Duodenal mucosa (tissue), 2 donors: ENCODE data around the gene SUSD6.

Experiments used
- H3K27ac ChIP-seq: one replicate; pipeline ENCODE4 v1.7.0; 2013; ENCODE audit warnings: low read depth, low read length
- H3K27me3 ChIP-seq, 2 donors: one replicate each; pipeline ENCODE4 v1.7.0; 2013; ENCODE audit warnings: low read length in 2 of 2, control low read depth in 1 of 2; ENCODE audit not compliant: insufficient read depth in 2 of 2, control insufficient read depth in 1 of 2
- H3K36me3 ChIP-seq, 2 donors: one replicate each; pipeline ENCODE4 v1.7.0; 2013; ENCODE audit warnings: low read length in 2 of 2, control low read depth in 1 of 2; ENCODE audit not compliant: insufficient read depth in 2 of 2, control insufficient read depth in 1 of 2
- H3K4me1 ChIP-seq, 2 donors: one replicate each; pipeline ENCODE4 v1.7.0; 2013; ENCODE audit warnings: low read length in 2 of 2, control low read depth in 1 of 2; ENCODE audit not compliant: insufficient read depth in 2 of 2, control insufficient read depth in 1 of 2
- H3K4me3 ChIP-seq, 2 donors: one replicate each; pipeline ENCODE4 v1.7.0; 2013; ENCODE audit warnings: low read length in 2 of 2, low read depth in 1 of 2
- H3K9ac ChIP-seq, 2 donors: one replicate each; pipeline ENCODE4 v1.7.0; 2013; ENCODE audit warnings: low read length in 2 of 2, low read depth in 1 of 2
- H3K9me3 ChIP-seq, 2 donors: one replicate each; pipeline ENCODE4 v1.7.0; 2013; ENCODE audit warnings: low read length in 2 of 2, control low read depth in 1 of 2; ENCODE audit not compliant: control insufficient read depth in 1 of 2

SUSD6 gene

GRCh38 chr14:69617796-69618195, 6.4 kb downstream of the SUSD6 start:
- peaks cover 78 to 84% of the 10 kb centered on the region in 2 donors for H3K4me1 ChIP-seq

GRCh38 chr14:69619012-69619411, 7.6 kb downstream of the SUSD6 start:
- no peaks in the 10 kb centered on the region for H3K9me3 ChIP-seq
- H3K4me1 ChIP-seq = peaks cover 67 to 77% of the 10 kb centered on the region in 2 donors
- no peaks in the 10 kb centered on the region for H3K36me3 ChIP-seq
- H3K27ac ChIP-seq = no peak overlapping the region
- H3K9ac ChIP-seq = no peak overlapping the region
- no peak overlapping the region for H3K4me3 ChIP-seq
- H3K27me3 ChIP-seq = no peaks in the 10 kb centered on the region

More at GRCh38 chr14:69617796-69618195, 6.4 kb downstream of the SUSD6 start:
- H3K9me3 ChIP-seq = no peaks in the 10 kb centered on the region
- H3K9ac ChIP-seq = no peak overlapping the region
- no peak overlapping the region for H3K4me3 ChIP-seq
- no peak overlapping the region for H3K27ac ChIP-seq
- H3K27me3 ChIP-seq = no peaks in the 10 kb centered on the region
- no peaks in the 10 kb centered on the region for H3K36me3 ChIP-seq

- Histone ChIP-seq H3K9ac (no peak overlapping the region), H3K9me3 (no peaks in the 10 kb centered on the region), H3K27ac (no peak overlapping the region), H3K27me3 (no peaks in the 10 kb centered on the region), H3K36me3 (no peaks in the 10 kb centered on the region), H3K4me3 (no peak overlapping the region), H3K4me1 (peaks cover 57 to 70% of the 10 kb centered on the region in 2 donors)
These were observed 8.8 kb downstream of the SUSD6 start for GRCh38 chr14:69620211-69620611.

- peaks cover 56 to 70% of the 10 kb centered on the region in 2 donors for H3K4me1 ChIP-seq
- H3K27ac ChIP-seq = no peak overlapping the region
- H3K36me3 ChIP-seq = no peaks in the 10 kb centered on the region
- no peaks in the 10 kb centered on the region for H3K27me3 ChIP-seq
- H3K9ac ChIP-seq = no peak overlapping the region
- no peak overlapping the region for H3K4me3 ChIP-seq
- no peaks in the 10 kb centered on the region for H3K9me3 ChIP-seq
These were observed 9.6 kb downstream of the SUSD6 start for GRCh38 chr14:69620981-69621380.

- Histone ChIP-seq H3K4me1 (peaks cover 29 to 43% of the 10 kb centered on the region in 2 donors), H3K9me3 (no peaks in the 10 kb centered on the region), H3K9ac (no peak overlapping the region), H3K27ac (no peak overlapping the region), H3K4me3 (no peak overlapping the region), H3K27me3 (no peaks in the 10 kb centered on the region), H3K36me3 (no peaks in the 10 kb centered on the region)
These were observed 12.7 kb downstream of the SUSD6 start for GRCh38 chr14:69624136-69624535.

- no peaks in the 10 kb centered on the region for H3K36me3 ChIP-seq
- no peak overlapping the region for H3K27ac ChIP-seq
- H3K9me3 ChIP-seq = no peaks in the 10 kb centered on the region
- peaks cover 36 to 47% of the 10 kb centered on the region in 2 donors for H3K4me1 ChIP-seq
- no peak overlapping the region for H3K4me3 ChIP-seq
- H3K9ac ChIP-seq = peak overlapping the region in 1 of 2 donors; percentile 5
- no peaks in the 10 kb centered on the region for H3K27me3 ChIP-seq
These were observed 14.1 kb downstream of the SUSD6 start for GRCh38 chr14:69625299-69626131.

- Histone ChIP-seq H3K4me1 (peaks cover 36 to 46% of the 10 kb centered on the region in 2 donors), H3K9ac (no peak overlapping the region), H3K27me3 (no peaks in the 10 kb centered on the region), H3K36me3 (no peaks in the 10 kb centered on the region), H3K9me3 (no peaks in the 10 kb centered on the region), H3K27ac (no peak overlapping the region), H3K4me3 (no peak overlapping the region)
These were observed 14.7 kb downstream of the SUSD6 start for GRCh38 chr14:69626132-69626500.

GRCh38 chr14:69629225-69630127, 18.1 kb downstream of the SUSD6 start:
- H3K9ac ChIP-seq = no peak overlapping the region
- no peak overlapping the region for H3K4me3 ChIP-seq
- H3K36me3 ChIP-seq = no peaks in the 10 kb centered on the region
- H3K27ac ChIP-seq = no peak overlapping the region
- H3K9me3 ChIP-seq = no peaks in the 10 kb centered on the region
- H3K4me1 ChIP-seq = peaks cover 55 to 65% of the 10 kb centered on the region in 2 donors
- H3K27me3 ChIP-seq = no peaks in the 10 kb centered on the region

- no peak overlapping the region for H3K9ac ChIP-seq
- no peak overlapping the region for H3K27ac ChIP-seq
- H3K27me3 ChIP-seq = no peaks in the 10 kb centered on the region
- H3K4me1 ChIP-seq = peaks cover 57 to 67% of the 10 kb centered on the region in 2 donors
- no peaks in the 10 kb centered on the region for H3K36me3 ChIP-seq
- H3K9me3 ChIP-seq = no peaks in the 10 kb centered on the region
- H3K4me3 ChIP-seq = no peak overlapping the region
These were observed 19.0 kb downstream of the SUSD6 start for GRCh38 chr14:69630360-69630759.

GRCh38 chr14:69631509-69631908, 20.1 kb downstream of the SUSD6 start:
- Histone ChIP-seq H3K27me3 (no peaks in the 10 kb centered on the region), H3K27ac (no peak overlapping the region), H3K9ac (no peak overlapping the region), H3K9me3 (no peaks in the 10 kb centered on the region), H3K4me3 (no peak overlapping the region), H3K36me3 (no peaks in the 10 kb centered on the region), H3K4me1 (peaks cover 63 to 70% of the 10 kb centered on the region in 2 donors)
